HG03342 (cell line): Measurements from ENCODE around the gene CD300C.
"Not testable (repeated sequence)": the region's sequence is repeated elsewhere in the genome, so short reads cannot be mapped to it uniquely, and the experiment has no call there.

Experiments used
- ATAC-seq: cut with Tn5 transposase; IDR thresholded peaks from one replicate; pipeline ENCODE4 v1.9.1; 2021; ENCODE audit warnings: mild to moderate bottlenecking, moderate library complexity; ENCODE audit not compliant: unreplicated experiment

The CD300C gene

DNA sequence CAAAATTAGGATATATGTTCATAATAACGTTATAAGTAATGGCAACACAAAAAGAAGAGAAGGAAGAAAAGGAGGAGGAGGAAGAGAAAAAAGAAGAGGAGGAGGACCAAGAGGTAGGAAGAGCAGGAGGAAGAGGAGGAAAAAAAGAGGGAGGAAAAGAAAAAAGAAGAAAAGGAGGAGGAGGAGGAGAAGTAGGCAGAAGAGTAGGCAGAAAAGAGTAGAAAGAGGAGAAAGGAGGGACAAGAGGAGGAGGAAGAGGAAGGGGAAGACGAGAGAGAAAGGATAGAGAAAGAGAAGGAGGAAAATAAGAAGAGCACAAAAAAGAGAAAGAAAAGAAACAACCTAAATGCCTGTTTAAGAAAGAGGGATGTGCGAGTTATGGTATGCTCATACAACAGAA lies 9.0 kb downstream of the CD300C start:
- ATAC-seq = no peak

DNA sequence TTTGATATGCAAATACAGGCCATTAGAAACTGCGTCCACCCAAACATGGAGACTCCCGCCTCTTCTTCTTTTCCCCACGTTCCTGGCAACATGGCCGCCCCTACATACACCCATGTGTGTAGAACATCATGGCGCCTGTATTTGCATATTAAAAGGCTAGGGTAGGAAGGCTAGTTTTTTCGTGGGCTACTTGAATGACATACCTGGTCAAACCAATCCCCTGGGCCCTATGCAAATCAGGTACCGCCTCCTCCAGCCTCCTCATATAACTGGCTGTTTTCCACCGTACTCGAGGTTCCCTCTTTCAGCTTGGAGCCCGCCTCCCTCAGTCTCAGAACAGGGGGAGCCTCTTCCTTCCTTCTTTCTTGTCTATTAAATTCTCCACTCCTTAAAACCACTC lies 13.8 kb downstream of the CD300C start:
- ATAC-seq = peak; percentile 46

DNA sequence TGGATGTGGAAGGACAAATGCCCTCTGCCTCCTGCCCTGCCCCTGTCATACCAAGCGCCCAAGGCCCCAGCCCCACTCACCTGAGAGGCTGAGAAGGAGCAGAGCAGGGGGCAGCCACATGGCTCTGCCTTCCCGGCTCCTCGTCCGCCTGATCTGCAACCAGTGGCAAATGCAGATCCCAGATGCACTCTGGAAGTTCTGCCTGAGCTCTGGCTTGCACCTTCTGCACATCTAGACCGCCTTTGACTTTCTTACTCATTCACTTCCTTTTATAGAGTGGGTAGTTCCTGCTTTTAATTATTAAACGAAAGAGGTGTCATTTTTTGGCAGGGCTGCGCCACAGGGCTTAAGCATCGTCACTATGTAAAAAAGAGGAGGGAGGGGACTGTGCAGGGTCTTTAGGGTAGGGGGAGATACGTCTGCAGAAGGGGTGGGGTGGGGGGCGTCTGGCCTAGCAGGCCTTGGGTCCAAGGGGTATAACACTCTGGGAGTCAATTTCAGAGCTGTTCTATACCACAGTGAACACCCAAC lies 14.6 kb downstream of the CD300C start, which contains the start of gene CD300LB:
Gene CD300LB, minus strand, starts transcription at position 245 of the 531 bp plus-strand sequence. Its CDS starts 125 bp downstream, at position 120.
- no peak for ATAC-seq

DNA sequence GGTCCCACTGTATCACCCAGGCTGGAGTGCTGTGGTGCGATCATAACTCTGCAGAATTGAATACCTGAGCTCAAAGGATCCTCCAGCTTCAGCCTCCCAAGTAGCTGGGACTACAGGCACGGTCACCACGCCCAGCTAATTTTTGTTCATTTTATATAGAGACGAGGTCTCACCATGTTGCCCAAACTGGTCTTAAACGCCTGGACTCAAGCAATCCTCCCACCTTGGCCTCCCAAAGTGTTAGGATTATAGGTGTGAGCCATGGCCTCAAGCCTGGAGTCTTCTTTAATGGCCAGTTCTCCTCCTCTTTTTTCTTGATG lies 15.1 kb downstream of the CD300C start:
- no peak for ATAC-seq

DNA sequence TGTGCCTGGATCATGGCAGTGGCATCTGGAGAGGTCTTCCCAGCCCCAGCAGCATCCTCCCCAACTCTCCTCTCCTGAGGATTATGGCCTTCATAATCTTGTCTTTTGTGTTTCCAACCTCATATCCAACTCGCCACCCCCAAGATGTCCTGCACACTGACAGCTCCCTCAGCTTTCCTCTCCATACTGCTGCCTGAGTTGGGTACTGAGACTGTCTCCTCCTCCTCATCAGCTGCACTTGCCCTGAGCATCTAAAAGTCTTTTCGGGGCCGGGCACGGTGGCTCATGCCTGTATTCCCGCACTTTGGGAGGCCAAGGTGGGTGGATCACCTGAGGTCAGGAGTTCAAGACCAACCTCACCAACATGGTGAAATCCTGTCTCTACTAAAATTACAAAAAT lies 16.7 kb downstream of the CD300C start:
- ATAC-seq = no peak

DNA sequence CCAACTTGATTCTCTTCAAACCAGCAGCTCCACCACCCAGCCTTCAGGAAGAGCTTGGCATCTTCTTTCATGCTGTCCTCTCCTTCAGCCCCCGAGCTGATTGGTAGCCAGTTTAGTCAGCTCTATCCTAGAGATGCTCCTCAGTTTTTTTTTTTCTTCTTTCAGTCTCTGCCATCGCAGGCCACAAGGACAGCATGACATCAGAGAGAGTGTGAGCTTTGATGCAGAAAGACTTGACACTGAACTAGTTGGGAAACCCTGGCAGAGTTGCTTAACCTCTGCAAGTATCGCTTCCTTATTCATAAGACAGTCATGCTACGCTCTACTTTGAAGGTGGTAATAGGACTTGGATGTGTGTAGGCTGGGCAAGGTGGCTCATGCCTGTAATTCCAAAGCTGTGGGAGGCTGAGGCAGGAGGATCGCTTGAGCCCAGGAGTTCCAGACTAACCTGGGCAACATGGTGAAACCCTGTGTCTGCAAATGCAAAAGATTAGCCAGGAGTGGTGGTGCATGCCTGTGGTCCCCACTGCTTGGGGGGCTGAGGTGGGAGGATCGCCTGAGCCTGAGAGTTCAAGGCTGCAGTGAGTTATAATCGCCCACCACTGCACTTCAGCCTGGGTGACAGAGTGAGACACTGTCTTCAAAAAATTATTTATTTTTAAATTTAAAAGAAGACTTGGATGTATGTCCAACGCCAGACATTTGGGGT lies 17.3 kb downstream of the CD300C start:
- peak; percentile 77 for ATAC-seq

DNA sequence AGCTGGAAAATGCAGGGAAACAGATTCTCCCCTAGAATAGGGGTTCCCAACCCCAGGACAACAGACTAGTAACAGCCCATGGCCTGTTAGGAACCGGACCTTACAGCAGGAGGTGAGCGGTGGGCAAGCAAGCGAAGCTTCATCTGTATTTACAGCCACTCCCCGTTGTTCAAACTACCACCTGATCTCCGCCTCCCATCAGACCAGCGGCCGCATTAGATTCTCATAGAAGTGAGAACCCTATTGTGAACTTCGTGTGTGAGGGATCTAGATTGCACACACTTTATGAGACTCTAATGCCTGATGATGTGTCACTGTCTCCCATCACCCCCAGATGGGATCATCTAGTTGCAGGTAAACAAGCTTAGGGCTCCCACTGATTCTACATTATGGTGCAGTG lies 18.2 kb downstream of the CD300C start:
- no peak for ATAC-seq

DNA sequence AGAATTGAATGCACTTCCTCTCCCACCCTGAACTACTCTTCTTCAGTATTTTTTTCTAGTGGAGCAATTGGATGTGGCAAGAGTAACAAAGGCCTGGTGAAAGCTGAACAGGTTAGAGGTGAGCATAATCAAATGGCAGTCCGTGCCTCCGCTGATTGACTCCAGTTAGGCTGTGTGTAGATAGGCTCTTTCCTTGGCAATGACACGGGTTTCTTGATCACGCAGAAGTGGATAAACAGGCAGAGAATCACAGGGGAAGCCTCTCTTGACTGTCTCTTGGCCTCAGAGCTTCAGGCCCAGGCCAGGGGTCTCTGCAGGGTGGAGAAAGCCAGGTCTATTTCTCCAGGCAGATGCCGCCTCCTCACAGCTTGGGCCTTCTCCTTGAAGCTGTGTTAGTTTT lies 18.8 kb downstream of the CD300C start:
- no peak for ATAC-seq

DNA sequence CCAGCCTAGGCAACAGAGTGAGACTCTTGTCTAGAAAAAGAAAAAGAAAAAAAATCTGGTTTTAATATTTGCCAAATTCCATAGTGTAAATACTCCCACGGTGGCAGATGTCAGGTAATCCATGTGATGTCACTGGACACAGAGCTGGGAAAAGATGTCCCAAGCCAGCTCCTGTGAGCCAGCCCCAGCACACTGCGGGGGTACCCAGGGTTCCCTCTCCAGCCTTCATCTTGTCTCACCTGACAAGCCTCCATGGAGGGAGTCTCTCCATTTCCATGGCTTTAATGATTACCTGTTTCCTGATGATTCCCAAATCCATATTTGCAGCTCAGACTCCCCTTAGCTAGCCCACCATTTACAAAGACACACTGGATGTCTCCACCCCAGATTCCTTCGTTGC lies 19.2 kb downstream of the CD300C start:
- no peak for ATAC-seq

DNA sequence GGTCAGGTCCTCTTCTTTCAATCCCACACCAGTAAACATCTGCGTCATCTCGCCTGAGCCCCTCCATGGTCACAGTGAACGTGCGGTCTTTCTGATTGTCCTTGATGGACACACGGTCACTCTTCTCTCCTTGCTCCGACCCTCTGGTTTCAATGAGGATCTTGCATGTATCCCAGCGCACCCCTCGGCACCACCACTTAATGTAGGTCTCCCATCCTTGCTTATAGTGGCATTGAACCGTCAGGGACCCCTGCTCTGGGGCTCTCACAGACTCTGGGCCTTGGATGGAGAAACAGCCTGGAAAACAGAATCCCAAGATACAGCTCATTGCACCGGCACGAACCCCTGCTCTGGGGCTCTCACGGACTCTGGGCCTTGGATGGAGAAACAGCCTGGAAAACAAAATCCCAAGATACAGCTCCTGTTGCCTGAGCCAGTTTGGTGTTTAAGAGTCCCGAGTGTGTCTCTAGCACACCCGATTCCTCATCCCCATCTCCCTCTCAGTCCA lies 20.1 kb downstream of the CD300C start:
- ATAC-seq = no peak

DNA sequence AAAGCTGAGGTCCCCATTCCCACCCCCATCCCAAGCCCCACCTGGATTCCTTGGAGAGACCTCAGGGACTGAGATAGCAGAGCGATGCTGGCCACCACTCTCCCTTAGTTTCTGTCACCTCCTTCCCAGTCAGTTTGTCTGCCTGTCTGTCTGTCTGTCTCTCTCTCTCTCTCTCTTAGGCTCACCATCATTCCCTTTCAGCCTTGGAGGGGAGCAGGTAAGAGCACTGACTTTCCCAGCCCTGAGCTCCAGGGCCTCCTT lies 20.5 kb downstream of the CD300C start:
- no peak for ATAC-seq

DNA sequence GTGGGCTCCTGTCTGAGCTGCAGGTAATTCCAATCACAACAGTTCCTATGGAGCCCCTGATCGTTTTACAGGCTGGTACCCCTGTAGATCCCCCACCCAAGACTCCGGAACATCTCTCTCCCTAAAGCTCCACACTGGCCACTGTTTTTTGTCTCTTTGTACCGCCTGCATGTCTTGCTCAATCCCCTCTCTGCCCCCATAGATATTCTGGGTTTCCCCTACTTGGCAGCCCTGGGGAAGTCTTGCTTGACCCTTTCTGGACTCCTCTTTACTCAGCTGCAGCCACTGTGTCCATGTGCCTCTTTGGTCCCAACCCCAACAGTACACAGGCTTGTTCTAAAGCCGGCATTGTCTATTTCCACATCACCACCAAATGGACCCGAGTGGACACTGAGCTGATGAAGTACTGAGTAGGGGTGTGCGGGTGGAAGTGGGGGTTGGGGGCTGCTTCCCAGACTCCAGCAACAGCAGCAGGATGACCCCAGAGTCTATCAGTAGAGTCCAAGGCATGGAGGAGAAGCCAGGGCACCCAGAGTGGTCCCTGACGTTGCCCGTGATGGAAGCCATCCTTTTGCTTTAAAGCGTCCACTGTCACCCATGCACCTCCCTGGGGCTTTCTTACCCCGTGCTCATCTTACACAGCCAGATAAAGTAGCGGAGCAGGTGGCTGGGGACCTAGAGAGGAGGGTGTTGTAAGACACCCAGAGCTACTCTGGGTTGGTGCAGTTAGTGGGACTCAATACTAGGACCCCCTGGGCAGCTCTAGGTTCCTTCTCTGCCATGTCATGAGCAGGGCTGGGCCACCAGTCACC lies 21.1 kb downstream of the CD300C start:
- no peak for ATAC-seq

DNA sequence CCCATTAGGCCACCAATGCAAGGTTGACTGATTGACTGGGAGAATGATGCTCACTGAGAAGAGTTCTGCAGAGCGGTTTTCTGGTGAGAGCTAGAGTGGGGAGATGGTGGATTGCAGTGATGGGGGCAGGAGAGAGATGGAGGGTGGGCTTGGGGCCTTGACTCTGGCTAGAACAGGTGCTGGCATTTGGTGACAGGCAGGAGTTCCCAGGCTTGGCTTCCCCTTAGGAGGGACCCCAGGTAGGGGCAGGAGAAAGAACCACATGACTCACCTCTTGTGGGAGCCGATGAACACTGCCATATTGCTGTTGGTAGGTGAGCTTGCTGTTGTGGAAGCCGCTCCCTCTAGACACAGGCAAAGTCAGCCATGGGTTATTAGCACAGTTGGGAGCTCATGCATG lies 22.6 kb downstream of the CD300C start:
- ATAC-seq = no peak

DNA sequence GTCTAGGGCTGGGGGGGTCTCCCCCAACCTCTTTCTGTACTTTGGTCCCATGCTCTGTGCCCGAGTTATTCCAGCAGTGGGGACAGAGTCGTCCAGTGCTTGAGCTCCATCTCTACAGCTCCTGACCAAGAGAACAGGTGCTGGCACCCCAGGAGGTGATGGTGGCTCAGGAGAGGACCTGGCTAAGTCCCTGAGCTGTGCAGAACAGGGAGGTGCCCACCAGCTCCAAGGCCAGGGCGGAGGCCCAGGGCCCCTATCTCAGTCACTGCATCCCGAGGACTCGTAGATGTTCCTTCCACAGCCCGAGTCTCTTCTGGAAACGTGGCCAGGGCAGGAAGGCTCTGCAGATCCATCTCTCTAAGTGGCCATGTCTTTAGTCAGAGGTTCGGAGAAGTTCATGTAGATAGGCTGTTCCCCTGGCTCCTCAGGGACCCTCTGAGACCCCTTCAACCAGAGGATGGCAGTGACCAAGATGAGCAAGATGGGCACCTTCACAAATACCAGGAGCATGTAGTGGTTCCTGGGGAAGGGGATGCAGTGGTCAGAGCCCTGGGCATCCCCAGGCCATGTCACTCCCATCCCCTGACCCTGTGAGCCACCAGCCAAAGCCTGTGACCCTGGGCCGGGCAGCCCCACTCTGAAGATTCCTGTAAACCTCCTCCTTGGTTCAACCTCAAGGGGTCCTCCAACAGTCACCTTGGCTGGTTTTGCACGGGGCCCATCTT lies 23.4 kb downstream of the CD300C start:
- no peak for ATAC-seq

DNA sequence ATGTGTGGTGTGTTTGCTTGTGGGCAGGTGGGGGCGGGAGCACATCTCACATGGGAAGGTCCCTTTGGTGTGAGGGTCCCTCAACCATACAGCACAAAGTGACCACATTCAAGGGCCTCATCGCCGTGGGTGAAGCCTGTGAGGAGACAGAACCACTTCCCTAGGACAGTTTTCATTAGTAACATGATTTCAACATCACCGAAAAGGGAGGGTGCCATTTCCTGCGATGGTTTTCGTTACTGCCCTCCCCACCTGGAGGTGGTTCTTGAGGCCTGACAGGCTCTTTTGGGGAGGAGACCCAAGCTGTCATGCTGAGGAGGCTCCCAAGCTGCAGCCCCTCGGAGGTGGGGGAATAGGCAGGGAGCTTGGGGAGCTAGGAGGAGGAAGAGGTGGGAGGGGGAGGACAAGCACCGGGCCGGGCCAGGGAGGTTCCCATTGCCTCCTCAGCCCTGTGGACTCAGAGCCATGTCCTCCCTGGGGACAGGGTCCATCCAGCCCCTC lies 24.2 kb downstream of the CD300C start:
- ATAC-seq = no peak

DNA sequence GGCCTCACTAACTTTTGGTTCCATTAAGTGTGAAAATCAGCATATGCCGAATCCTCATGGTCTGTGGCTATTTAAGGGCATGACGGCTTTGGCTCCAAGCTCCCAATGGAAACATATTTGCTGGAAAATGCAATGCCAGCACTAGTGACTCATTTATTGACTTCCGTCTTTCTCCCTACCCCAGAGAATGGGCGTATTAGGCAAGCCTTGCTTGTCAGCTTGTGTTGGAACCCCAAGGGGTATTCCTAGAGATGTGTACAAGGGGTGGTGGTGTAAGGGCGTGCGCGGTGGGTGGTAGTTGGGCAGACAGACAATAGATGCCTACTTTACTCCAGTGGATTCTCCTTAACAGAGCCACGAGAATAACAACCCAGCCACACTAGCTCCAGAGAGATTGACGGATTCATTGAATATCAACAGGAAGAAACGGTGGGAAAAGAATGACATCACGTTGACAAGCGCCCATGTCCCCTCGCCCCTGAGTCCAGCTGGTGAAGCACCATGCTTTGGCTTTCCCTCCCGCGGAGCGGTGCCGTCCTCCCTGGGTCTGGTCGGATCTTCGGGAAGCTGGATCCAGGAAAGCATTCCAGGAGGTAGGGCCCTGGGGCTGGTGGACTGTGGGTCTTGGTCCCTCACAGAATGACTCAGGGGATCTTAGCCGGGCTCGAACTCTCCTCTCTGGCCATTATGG lies 25.0 kb downstream of the CD300C start:
- no peak for ATAC-seq

DNA sequence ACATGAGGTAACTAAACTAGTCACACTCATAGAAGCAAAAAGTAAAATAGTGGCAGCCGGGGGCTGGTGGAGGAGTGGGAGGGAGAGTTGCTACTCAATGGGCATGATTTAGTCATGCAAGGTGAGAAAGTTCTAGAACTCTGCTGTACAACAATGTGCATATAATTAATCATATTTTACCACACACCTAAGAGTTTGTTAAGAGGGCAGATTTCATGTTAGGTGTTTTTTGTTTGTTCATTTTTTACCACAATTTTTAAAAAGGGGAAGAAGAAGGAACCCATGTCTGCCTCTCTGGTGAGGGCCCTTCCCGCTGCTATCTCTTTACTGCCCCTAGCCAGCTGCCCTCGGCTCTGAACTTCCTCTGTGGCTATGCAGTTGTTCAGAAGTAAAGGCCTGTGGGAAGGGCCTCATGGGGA lies 25.9 kb downstream of the CD300C start:
- ATAC-seq = no peak

DNA sequence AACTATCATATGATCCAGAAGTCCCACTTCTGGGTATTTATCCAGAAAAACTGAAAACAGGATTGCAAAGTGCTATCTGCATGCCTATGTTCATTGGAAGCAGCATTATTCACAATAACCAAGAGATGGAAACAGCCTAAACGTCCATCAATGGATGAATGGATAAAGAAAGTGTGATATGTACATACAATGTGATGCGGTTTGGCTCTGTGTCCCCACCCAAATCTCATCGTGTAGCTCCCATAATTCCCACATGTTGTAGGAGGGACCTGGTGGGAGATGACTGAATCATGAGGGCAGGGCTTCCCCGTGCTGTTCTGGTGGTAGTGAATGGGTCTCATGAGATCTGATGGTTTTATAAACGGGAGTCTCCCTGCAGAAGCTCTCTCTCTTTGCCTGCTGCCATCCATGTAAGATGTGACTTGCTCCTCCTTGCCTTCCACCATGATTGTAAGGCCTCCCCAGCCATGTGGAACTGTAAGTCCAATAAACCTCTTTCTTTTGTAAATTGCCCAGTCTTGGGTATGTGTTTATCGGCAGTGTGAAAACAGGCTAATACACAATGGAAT lies 27.4 kb downstream of the CD300C start:
- ATAC-seq = not testable (repeated sequence)

DNA sequence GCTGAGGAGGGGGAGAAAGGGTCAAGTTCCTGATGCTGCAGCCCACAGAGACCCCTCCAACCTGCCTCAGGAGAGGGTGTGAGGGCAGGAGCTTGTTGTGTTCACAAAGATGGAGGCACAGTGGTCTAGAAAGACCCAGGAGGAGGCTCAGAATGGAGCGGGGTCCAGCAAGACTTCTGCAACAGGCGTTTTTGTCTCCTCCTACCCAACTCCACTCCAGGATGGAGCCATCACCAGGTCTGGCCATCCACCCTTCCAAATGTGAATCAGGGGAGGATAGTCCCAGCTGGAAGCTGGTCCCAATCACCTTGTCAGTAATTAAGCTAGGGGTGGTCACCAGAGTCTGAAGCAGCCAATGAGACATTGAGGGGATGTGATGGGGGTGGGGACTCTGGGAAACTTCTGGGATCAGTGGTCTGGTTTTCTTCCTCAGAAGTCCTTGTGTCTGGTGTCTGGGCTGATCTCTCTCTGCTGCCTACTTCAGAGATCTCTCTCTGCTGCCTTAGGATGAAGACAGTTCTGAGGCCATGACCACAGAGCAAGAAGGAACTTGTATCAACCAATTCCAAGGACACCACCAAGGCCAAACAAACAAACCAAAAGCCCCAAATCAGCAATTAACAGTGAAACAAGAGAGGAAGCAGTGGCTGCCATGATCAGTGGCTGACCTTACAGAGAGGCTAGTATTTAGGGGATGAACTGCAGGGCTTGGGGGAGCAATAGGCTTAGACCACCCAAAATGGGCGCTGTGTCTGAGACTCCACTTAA lies 29.2 kb downstream of the CD300C start:
- no peak for ATAC-seq

DNA sequence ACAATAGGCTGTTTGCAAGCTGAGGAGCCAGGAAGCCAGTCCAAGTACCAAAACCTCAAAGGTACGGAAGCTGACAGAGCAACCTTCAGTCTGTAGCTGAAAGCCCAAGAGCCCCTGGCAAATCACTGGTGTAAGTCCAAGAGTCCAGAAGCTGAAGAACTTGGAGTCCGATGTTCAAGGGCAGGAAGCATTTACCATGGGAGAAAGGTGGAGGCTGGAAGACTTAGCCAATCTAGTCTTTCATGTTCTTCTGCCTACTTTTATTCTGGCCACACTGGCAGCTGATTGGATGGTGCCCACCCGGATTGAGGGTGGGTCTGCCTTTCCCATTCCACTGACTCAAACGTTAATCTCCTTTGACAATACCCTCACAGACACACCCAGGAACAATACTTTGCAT lies 30.0 kb downstream of the CD300C start:
- ATAC-seq = no peak
